Motor neuron (in vitro differentiated cells): Measurements from ENCODE around the gene DTX3. TPM values are rescaled to one million over a fixed set of nuclear protein-coding genes. Genes with fewer than 3 reads are reported as not detected.
A peak's percentile ranks its signal among the peaks of the same experiment; 100 is the strongest.
"Not testable (repeated sequence)": the region's sequence is repeated elsewhere in the genome, so short reads cannot be mapped to it uniquely, and the experiment has no call there.

Source experiments
- ATAC-seq, 8 experiments: fragments of 200-7000 bp; cut with Tn5 transposase; replicated peaks in 6 of 8; 2 replicates each; pipeline ENCODE4 v1.8.0; 2021; ENCODE audit warnings: mild to moderate bottlenecking in 8 of 8, moderate library complexity in 8 of 8
- H3K27ac ChIP-seq, 2 donors: fragments of 250-450 bp; sonication (Bioruptor Pico); 2 replicates each; pipeline ENCODE4 v1.9.0; 2021; ENCODE audit warnings: antibody characterized with exemption in 2 of 2, mild to moderate bottlenecking in 2 of 2, moderate library complexity in 1 of 2
- H3K4me1 ChIP-seq, 2 donors: fragments of 250-450 bp; sonication (Bioruptor Pico); replicated peaks in 1 of 2; 2 replicates each; pipeline ENCODE4 v1.6.1; 2021; ENCODE audit warnings: antibody characterized with exemption in 2 of 2, mild to moderate bottlenecking in 2 of 2, moderate library complexity in 1 of 2
- H3K4me3 ChIP-seq, 5 donors: fragments of 250-450 bp; sonication (Bioruptor Pico); 2 replicates each; pipeline ENCODE4 v1.9.0; 2021; ENCODE audit warnings: antibody characterized with exemption in 5 of 5, mild to moderate bottlenecking in 5 of 5, moderate library complexity in 4 of 5
- WGBS, 10 experiments: fragments of 450-650 bp; shearing (Covaris generic); methylation state at CpG; one replicate each; pipeline ENCODE4 v1.0.0; 2022; 5-methylcytosine and 5-hydroxymethylcytosine counted together
- in situ Hi-C, 9 experiments: fragments of 400-800 bp; cut with MboI; loops; one replicate each; pipeline ENCODE4 v1.15.0; 2021; ENCODE audit warnings: low sequenced_read_pairs in 9 of 9, low pct_unique_long_range_greater_than_20kb in 2 of 9; ENCODE audit not compliant: unreplicated experiment in 9 of 9
- total RNA-seq, 8 experiments: library from RNA; unstranded; fragments of 300-600 nt; gene quantifications; 2 replicates each; pipeline versions ENCODE4 v1.2.3 to v1.2.4, GENCODE V29; 2022

DTX3 gene
- total RNA-seq, 8 experiments from 2014 or later: 2.8 to 79.9 (median 62.7) TPM

GRCh38 chr12:57628280-57629191, 23.9 kb downstream of the DTX3 start:
- in situ Hi-C loops: no loop called here
- no peak overlapping the region for H3K27ac ChIP-seq
- no peak overlapping the region for H3K4me3 ChIP-seq
- peaks cover 10 to 12% of the 10 kb centered on the region in 2 donors for H3K4me1 ChIP-seq
- 67 to 96% (median 83%) methylated on average over 1 to 24 of the region's 29 CpGs; no CpG with 5 or more reads in 1 of the 10 experiments for WGBS, 10 experiments
- ATAC-seq: no peak

GRCh38 chr12:57629897-57630471, 25.4 kb downstream of the DTX3 start:
- Histone ChIP-seq H3K4me3 (no peak overlapping the region), H3K27ac (no peak overlapping the region), H3K4me1 (peaks cover 10 to 14% of the 10 kb centered on the region in 2 donors)
- ATAC-seq: no peak
- WGBS, 10 experiments: 57 to 100% (median 80%) methylated on average over 1 to 3 of the region's 5 CpGs; no CpG with 5 or more reads in 6 of the 10 experiments
- in situ Hi-C loops: loop anchor here in 1 of 9 experiments (10.0 kb wide), 1 partner anchor 65 kb away; the partner anchor contains the start of gene OS9

- ATAC-seq: no peak
- peaks cover 10 to 14% of the 10 kb centered on the region in 2 donors for H3K4me1 ChIP-seq
- in situ Hi-C loops: loop anchor here in 1 of 9 experiments (10.0 kb wide), 1 partner anchor 64 kb away; the partner anchor contains the start of gene OS9
- 0 to 79% (median 58%) methylated on average over 1 to 4 of the region's 6 CpGs; no CpG with 5 or more reads in 7 of the 10 experiments for WGBS, 10 experiments
- peak overlapping the region; percentile 48 to 83 (median 74) for H3K4me3 ChIP-seq
- peak overlapping the region in 1 of 2 donors; percentile 27 for H3K27ac ChIP-seq
Measured at GRCh38 chr12:57630891-57631433, 26.3 kb downstream of the DTX3 start.

GRCh38 chr12:57631566-57632072, 27.0 kb downstream of the DTX3 start:
- in situ Hi-C loops: loop anchor here in 1 of 9 experiments (10.0 kb wide), 1 partner anchor 63 kb away; the partner anchor contains the start of gene OS9
- H3K27ac ChIP-seq: peak overlapping the region; percentile 69 to 83
- peaks cover 10 to 14% of the 10 kb centered on the region in 2 donors for H3K4me1 ChIP-seq
- WGBS, 10 experiments: 0% methylated on average over 1 to 6 of the region's 26 CpGs; no CpG with 5 or more reads in 8 of the 10 experiments
- peak overlapping the region; percentile 48 to 83 (median 74) for H3K4me3 ChIP-seq
- peak in 2 of 8 experiments; percentile 3 to 7 for ATAC-seq

- Histone ChIP-seq H3K4me3 (peak overlapping the region; percentile 48 to 83 (median 74)), H3K4me1 (peaks cover 10 to 14% of the 10 kb centered on the region in 2 donors), H3K27ac (peak overlapping the region; percentile 69 to 83)
- in situ Hi-C loops: loop anchor here in 1 of 9 experiments (10.0 kb wide), 1 partner anchor 62 kb away; the partner anchor contains the start of gene OS9
- peak; percentile 28 to 73 (median 68) for ATAC-seq
- WGBS, 10 experiments: 0 to 20% methylated on average over 1 to 2 of the region's 67 CpGs; no CpG with 5 or more reads in 8 of the 10 experiments
Measured at GRCh38 chr12:57632073-57632957, 27.7 kb downstream of the DTX3 start.

GRCh38 chr12:57632958-57633840, 28.6 kb downstream of the DTX3 start, which contains the start of gene B4GALNT1:
B4GALNT1 (minus strand) TSS chr12:57633201; CDS start chr12:57632132, 1,069 bp downstream.
- 2 to 80% (median 14%) methylated on average over 1 to 16 of the region's 58 CpGs; no CpG with 5 or more reads in 1 of the 10 experiments for WGBS, 10 experiments
- peak; percentile 79 to 91 (median 82) for ATAC-seq
- peak within 1 kb of the TSS; percentile 48 to 83 (median 74) for H3K4me3 ChIP-seq
- in situ Hi-C loops: loop anchor here in 1 of 9 experiments (10.0 kb wide), 1 partner anchor 62 kb away; the partner anchor contains the start of gene OS9
- peaks cover 10 to 14% of the 10 kb centered on the region in 2 donors for H3K4me1 ChIP-seq
- H3K27ac ChIP-seq: peak within 1 kb of the TSS; percentile 69 to 83

- H3K4me1 ChIP-seq, H3K27ac ChIP-seq, H3K4me3 ChIP-seq, ATAC-seq: not testable (repeated sequence)
- in situ Hi-C loops: loop anchor here in 1 of 9 experiments (10.0 kb wide), 1 partner anchor 58 kb away; the partner anchor contains the start of gene OS9
- WGBS, 10 experiments: 60 to 100% (median 84%) methylated on average over 3 to 9 of the region's 9 CpGs
Measured at GRCh38 chr12:57636731-57637130, 32.1 kb downstream of the DTX3 start.

- 20 to 100% (median 69%) methylated on average over 1 to 3 of the region's 3 CpGs for WGBS, 10 experiments
- no peak for ATAC-seq
- H3K4me3 ChIP-seq: no peak overlapping the region
- no peak overlapping the region for H3K27ac ChIP-seq
- peaks cover 0 to 5% of the 10 kb centered on the region in 2 donors for H3K4me1 ChIP-seq
- in situ Hi-C loops: loop anchor here in 1 of 9 experiments (10.0 kb wide), 1 partner anchor 57 kb away; the partner anchor contains the start of gene OS9
Measured at GRCh38 chr12:57637364-57637763, 32.7 kb downstream of the DTX3 start.

GRCh38 chr12:57638096-57638495, 33.5 kb downstream of the DTX3 start:
- WGBS, 10 experiments: 0 to 83% (median 60%) methylated on average over 1 to 2 of the region's 3 CpGs; no CpG with 5 or more reads in 5 of the 10 experiments

GRCh38 chr12:57640175-57641042, 35.8 kb downstream of the DTX3 start:
- Histone ChIP-seq H3K4me1 (no peaks in the 10 kb centered on the region), H3K4me3 (no peak overlapping the region), H3K27ac (no peak overlapping the region)
- WGBS, 10 experiments: 0 to 80% (median 58%) methylated on average over 1 to 7 of the region's 7 CpGs
- in situ Hi-C loops: no loop called here
- no peak for ATAC-seq

More at GRCh38 chr12:57638096-57638495, 33.5 kb downstream of the DTX3 start:
- Histone ChIP-seq H3K4me3 (no peak overlapping the region), H3K4me1 (peaks cover 0 to 5% of the 10 kb centered on the region in 2 donors), H3K27ac (no peak overlapping the region)
- ATAC-seq: no peak
- in situ Hi-C loops: loop anchor here in 1 of 9 experiments (10.0 kb wide), 1 partner anchor 57 kb away; the partner anchor contains the start of gene OS9
